Pancreas (tissue), 10 donors: ENCODE data around the gene CCM2L. TPM values are rescaled to one million over a fixed set of nuclear protein-coding genes. Genes with fewer than 3 reads are reported as not detected.
A peak's percentile ranks its signal among the peaks of the same experiment; 100 is the strongest.

Experiments used
- ATAC-seq, 4 donors: fragments of 200-7000 bp; cut with Tn5 transposase; one replicate each; pipeline versions ENCODE4 v1.8.0 to v1.9.1; 2020; ENCODE audit warnings: mild to moderate bottlenecking in 4 of 4, moderate library complexity in 4 of 4
- DNase-seq, 6 donors: peaks; one replicate each; pipeline ENCODE4 v3.0.0-alpha.2; 2020
- FAIRE-seq: peaks from 2 replicates; lab custom pipeline; 2012; peaks lifted over from hg19 to GRCh38; lab: Jason Lieb, UNC
- H3K27ac ChIP-seq, 4 donors: fragments of 200-600 bp; sonication (generic); 1 replicate in 3 of 4; 2 replicates in 1 of 4; pipeline versions ENCODE4 v1.5.0 to v1.8.0; 2020
- H3K27me3 ChIP-seq, 4 donors: fragments of 200-600 bp; one replicate each; pipeline ENCODE4 v1.8.0; 2021
- H3K36me3 ChIP-seq, 3 donors: fragments of 200-600 bp; sonication (generic) in 1 of 3; one replicate each; pipeline versions ENCODE4 v1.5.0 to v1.8.0; 2020 to 2021
- H3K4me1 ChIP-seq, 3 donors: fragments of 200-600 bp; one replicate each; pipeline ENCODE4 v1.8.0; 2021
- H3K4me3 ChIP-seq, 4 donors: fragments of 200-600 bp; sonication (generic) in 2 of 4; one replicate each; pipeline versions ENCODE4 v1.5.0 to v1.8.0; 2020 to 2021
- H3K9me3 ChIP-seq, 4 donors: fragments of 200-600 bp; one replicate each; pipeline ENCODE4 v1.8.0; 2021
- CTCF ChIP-seq, 4 donors: fragments of 200-600 bp; sonication (generic) in 3 of 4; IDR thresholded peaks; one replicate each; pipeline versions ENCODE4 v1.5.0 to v1.8.0; 2021; ENCODE audit warnings: antibody characterized with exemption in 4 of 4
- WGBS, 2 donors: extraction: QIAGEN DNeasy Blood & Tissue Kit; methylation state at CpG; one replicate each; pipeline ENCODE4 v1.1.7; 2013; 5-methylcytosine and 5-hydroxymethylcytosine counted together
- intact Hi-C, 3 donors: fragments of 100-400 bp; cut with DNase I; formaldehyde crosslinking; loops; one replicate each; pipeline versions ENCODE4 v1.11.1 to v1.14.2; 2022
- polyA plus RNA-seq, 2 donors: library from polyadenylated mRNA; stranded (reverse); fragments of 200-250 nt; gene quantifications; one replicate each; pipeline ENCODE4 v1.2.3, GENCODE V29; 2013
- total RNA-seq, 6 donors: library from RNA; stranded (reverse); fragmentation: NEBNext Ultra II Directional in 4 of 6; extraction: Animal tissue kit (Norgen Biotek cat#: 25700) in 4 of 6; gene quantifications; one replicate each; pipeline versions ENCODE4 v1.2.1 to v1.2.4, GENCODE V29; 2021 to 2023
- donor health status: healthy with polysubstance abuse.
- donor health status: DM: no; HTN: no; CAD: no; lungs with moderate emphysema.
- donor health status: DM: no; HTN: no; CAD: no.
- donor health status: control.
- donor health status: control.
- donor health status: Bipolar disorder and iron deficiency.
- donor health status: DM: yes; HTN: yes; CAD: no.
- donor health status: DM: no; HTN: no; CAD: no.
- donor health status: DM: no; HTN: no; CAD: no.
- donor health status: DM: yes; HTN: yes; CAD: no.

CCM2L gene
- total and polyA plus RNA-seq, 8 donors: 0.31 to 6.7 (median 0.98) TPM

- no peak for TF ChIP-seq CTCF (IDR thresholded peaks at IDR 0.05)
- ATAC-seq (no peak), FAIRE-seq (no peak), DNase-seq (no peak)
- Histone ChIP-seq H3K4me3 (no peak overlapping the region), H3K27ac (no peak overlapping the region), H3K4me1 (peaks cover 0 to 3% (median 0%) of the 10 kb centered on the region in 3 donors), H3K9me3 (no peaks in the 10 kb centered on the region), H3K27me3 (peaks cover 0 to 22% (median 0%) of the 10 kb centered on the region in 4 donors), H3K36me3 (no peaks in the 10 kb centered on the region)
- intact Hi-C loops: no loop called here
- WGBS, 2 donors: 63 to 70% methylated on average over 3 of the region's 3 CpGs
Measured at GRCh38 chr20:32053648-32054047, 43.4 kb downstream of the CCM2L start.

- WGBS, 2 donors: 54 to 62% methylated on average over 10 of the region's 10 CpGs
- Histone ChIP-seq H3K36me3 (no peaks in the 10 kb centered on the region), H3K27ac (no peak overlapping the region), H3K9me3 (no peaks in the 10 kb centered on the region), H3K27me3 (peaks cover 0 to 16% (median 0%) of the 10 kb centered on the region in 4 donors), H3K4me3 (no peak overlapping the region), H3K4me1 (peaks cover 0 to 3% (median 0%) of the 10 kb centered on the region in 3 donors)
- intact Hi-C loops: no loop called here
- DNase-seq (no peak), FAIRE-seq (no peak), ATAC-seq (peak in 1 of 4 donors; percentile 29)
- TF ChIP-seq CTCF (IDR thresholded peaks at IDR 0.05): no peak
Measured at GRCh38 chr20:32056708-32057483, 46.7 kb downstream of the CCM2L start.

- Histone ChIP-seq H3K9me3 (no peaks in the 10 kb centered on the region), H3K27ac (no peak overlapping the region), H3K36me3 (no peaks in the 10 kb centered on the region), H3K4me1 (no peaks in the 10 kb centered on the region), H3K27me3 (peaks cover 0 to 15% (median 0%) of the 10 kb centered on the region in 4 donors), H3K4me3 (no peak overlapping the region)
- TF ChIP-seq CTCF (IDR thresholded peaks at IDR 0.05): no peak
- 53 to 61% methylated on average over 8 of the region's 8 CpGs for WGBS, 2 donors
- FAIRE-seq (no peak), DNase-seq (no peak), ATAC-seq (no peak)
- intact Hi-C loops: no loop called here
Measured at GRCh38 chr20:32057656-32058184, 47.5 kb downstream of the CCM2L start.

- no peak overlapping the region for H3K27ac ChIP-seq
- no peak overlapping the region for H3K4me3 ChIP-seq
- WGBS, 2 donors: 75 to 81% methylated on average over 1 of the region's 1 CpG
- DNase-seq (no peak), ATAC-seq (no peak), FAIRE-seq (no peak)
- no peaks in the 10 kb centered on the region for H3K36me3 ChIP-seq
- no peaks in the 10 kb centered on the region for H3K4me1 ChIP-seq
- H3K9me3 ChIP-seq: no peaks in the 10 kb centered on the region
- intact Hi-C loops: no loop called here
- no peak for TF ChIP-seq CTCF (IDR thresholded peaks at IDR 0.05)
- H3K27me3 ChIP-seq: peaks cover 0 to 8% (median 0%) of the 10 kb centered on the region in 4 donors
Measured at GRCh38 chr20:32059189-32059588, 49.0 kb downstream of the CCM2L start.

GRCh38 chr20:32062776-32063170 lies 52.5 kb downstream of the CCM2L start:
- FAIRE-seq: no peak
- Histone ChIP-seq H3K9me3 (no peaks in the 10 kb centered on the region), H3K4me3 (no peak overlapping the region), H3K27ac (peak overlapping the region in 1 of 4 donors; percentile 18), H3K4me1 (no peaks in the 10 kb centered on the region), H3K27me3 (no peaks in the 10 kb centered on the region), H3K36me3 (no peaks in the 10 kb centered on the region)
- peak in 1 of 6 donors; percentile 60 for DNase-seq
- 39 to 60% methylated on average over 4 of the region's 4 CpGs for WGBS, 2 donors
- TF ChIP-seq CTCF (IDR thresholded peaks at IDR 0.05): no peak
- peak in 2 of 4 donors; percentile 80 to 84 for ATAC-seq
- intact Hi-C loops: no loop called here
